A673 (cell line): ENCODE data around the gene FNDC5. TPM values are rescaled to one million over a fixed set of nuclear protein-coding genes. Genes with fewer than 3 reads are reported as not detected.

Source experiments
- BruUV-seq: library from RNA; stranded (reverse); fragments of 400-500 nt; replicated peaks from 2 replicates; lab custom pipeline; 2021; lab: Mats Ljungman, UMichigan
- CTCF ChIA-PET: fragments of 300-600 bp; sonication (Branson Sonifier 250); formaldehyde crosslinking; loops from one replicate; lab custom pipeline; 2022; ENCODE audit warnings: antibody characterized with exemption; lab: Charles Lee
- POLR2A ChIA-PET: fragments of 300-600 bp; sonication (Branson Sonifier 250); formaldehyde crosslinking; loops from one replicate; lab custom pipeline; 2022; ENCODE audit warnings: antibody characterized with exemption; ENCODE audit not compliant: low non-redundant PET; lab: Charles Lee
- DNase-seq: peaks from one replicate; pipeline ENCODE4 v3.0.0-alpha.2; 2015; ENCODE audit warnings: low spot score
- H3K27ac ChIP-seq: fragments of 200-600 bp; sonication (generic); 2 replicates; pipeline ENCODE4 v1.5.1; 2016; ENCODE audit warnings: mixed run types, low read depth, mild to moderate bottlenecking, mixed read lengths, antibody characterized with exemption, low read length; ENCODE audit not compliant: poor library complexity, severe bottlenecking
- H3K27me3 ChIP-seq: fragments of 200-600 bp; sonication (generic); replicated peaks from 2 replicates; pipeline ENCODE4 v1.6.1; 2017; ENCODE audit warnings: mixed run types, low read depth, mild to moderate bottlenecking, mixed read lengths, antibody characterized with exemption, low read length; ENCODE audit not compliant: insufficient read depth, poor library complexity
- H3K36me3 ChIP-seq: fragments of 200-600 bp; sonication (generic); 2 replicates; pipeline ENCODE4 v1.6.1; 2016; ENCODE audit warnings: mixed run types, mild to moderate bottlenecking, mixed read lengths, antibody characterized with exemption, low read length; ENCODE audit not compliant: insufficient read depth, poor library complexity, severe bottlenecking
- H3K4me1 ChIP-seq: fragments of 200-600 bp; sonication (generic); 2 replicates; pipeline ENCODE4 v1.6.1; 2017; ENCODE audit warnings: mixed run types, mild to moderate bottlenecking, mixed read lengths, antibody characterized with exemption, low read length; ENCODE audit not compliant: insufficient read depth, poor library complexity, severe bottlenecking
- H3K4me3 ChIP-seq: fragments of 200-600 bp; sonication (generic); 2 replicates; pipeline ENCODE4 v1.5.1; 2016; ENCODE audit warnings: low read depth, mixed run types, mild to moderate bottlenecking, mixed read lengths, low read length; ENCODE audit not compliant: poor library complexity, severe bottlenecking
- H3K9me3 ChIP-seq: fragments of 200-600 bp; sonication (generic); 2 replicates; pipeline ENCODE4 v1.6.1; 2016; ENCODE audit warnings: mixed run types, low read depth, mild to moderate bottlenecking, mixed read lengths, antibody characterized with exemption, low read length; ENCODE audit not compliant: poor library complexity, severe bottlenecking
- EZH2 ChIP-seq: fragments of 200-600 bp; sonication (generic); IDR thresholded peaks from 2 replicates; pipeline ENCODE4 v1.6.1; 2017; ENCODE audit warnings: borderline replicate concordance, low read depth, mild to moderate bottlenecking, mixed read lengths, antibody characterized with exemption, low read length; ENCODE audit not compliant: poor library complexity, severe bottlenecking
- intact Hi-C: fragments of 100-400 bp; cut with micrococcal nuclease; formaldehyde crosslinking; loops from one replicate; pipeline ENCODE4 v1.10.0; 2022; ENCODE audit not compliant: unreplicated experiment
- total RNA-seq: library from RNA; stranded (reverse); gene quantifications from 2 replicates; pipeline ENCODE4 v1.2.3, GENCODE V29; 2021
- TF ChIP-seq, protein P1 (sequence below): fragments of 300-800, 200-600 bp; sonication (generic); conservative IDR thresholded peaks from 2 replicates; pipeline ENCODE4 v1.5.1; 2017; ENCODE audit warnings: low read depth, mild to moderate bottlenecking, antibody characterized with exemption, low read length, moderate library complexity, mixed read lengths

FNDC5 gene
- total RNA-seq, 1 experiment from 2014 or later, result 1.3 TPM

DNA sequence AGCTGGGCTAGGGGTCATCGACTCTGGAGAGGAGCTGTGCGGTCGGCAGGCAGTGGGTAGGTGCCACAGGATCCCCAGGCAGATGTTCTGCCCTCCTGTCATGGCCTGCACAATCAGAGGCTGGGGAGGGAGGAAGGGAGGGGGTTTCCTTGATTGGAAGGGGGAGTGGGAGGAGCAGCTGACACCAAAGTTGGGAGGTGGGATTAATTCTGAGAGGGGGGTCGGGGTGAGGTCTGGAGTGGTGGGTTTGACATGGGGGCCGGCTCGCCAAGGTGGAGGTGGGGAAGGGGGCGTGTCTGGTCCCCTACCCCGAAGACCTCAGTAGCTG lies 14.9 kb upstream of the FNDC5 start:
- Histone ChIP-seq H3K4me1 (peaks cover 4% of the 10 kb centered on the region), H3K27me3 (peaks cover 11% of the 10 kb centered on the region), H3K27ac (no peak overlapping the region), H3K36me3 (no peaks in the 10 kb centered on the region), H3K9me3 (no peaks in the 10 kb centered on the region), H3K4me3 (no peak overlapping the region)
- no TSS peak for BruUV-seq
- DNase-seq, result no peak
- TF ChIP-seq EZH2, result no peak
- TF ChIP-seq, protein P1, sequence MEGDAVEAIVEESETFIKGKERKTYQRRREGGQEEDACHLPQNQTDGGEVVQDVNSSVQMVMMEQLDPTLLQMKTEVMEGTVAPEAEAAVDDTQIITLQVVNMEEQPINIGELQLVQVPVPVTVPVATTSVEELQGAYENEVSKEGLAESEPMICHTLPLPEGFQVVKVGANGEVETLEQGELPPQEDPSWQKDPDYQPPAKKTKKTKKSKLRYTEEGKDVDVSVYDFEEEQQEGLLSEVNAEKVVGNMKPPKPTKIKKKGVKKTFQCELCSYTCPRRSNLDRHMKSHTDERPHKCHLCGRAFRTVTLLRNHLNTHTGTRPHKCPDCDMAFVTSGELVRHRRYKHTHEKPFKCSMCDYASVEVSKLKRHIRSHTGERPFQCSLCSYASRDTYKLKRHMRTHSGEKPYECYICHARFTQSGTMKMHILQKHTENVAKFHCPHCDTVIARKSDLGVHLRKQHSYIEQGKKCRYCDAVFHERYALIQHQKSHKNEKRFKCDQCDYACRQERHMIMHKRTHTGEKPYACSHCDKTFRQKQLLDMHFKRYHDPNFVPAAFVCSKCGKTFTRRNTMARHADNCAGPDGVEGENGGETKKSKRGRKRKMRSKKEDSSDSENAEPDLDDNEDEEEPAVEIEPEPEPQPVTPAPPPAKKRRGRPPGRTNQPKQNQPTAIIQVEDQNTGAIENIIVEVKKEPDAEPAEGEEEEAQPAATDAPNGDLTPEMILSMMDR, result no peak
- intact Hi-C loops, result no loop called here
- ChIA-PET POLR2A (no interaction called here), CTCF (no interaction called here)

DNA sequence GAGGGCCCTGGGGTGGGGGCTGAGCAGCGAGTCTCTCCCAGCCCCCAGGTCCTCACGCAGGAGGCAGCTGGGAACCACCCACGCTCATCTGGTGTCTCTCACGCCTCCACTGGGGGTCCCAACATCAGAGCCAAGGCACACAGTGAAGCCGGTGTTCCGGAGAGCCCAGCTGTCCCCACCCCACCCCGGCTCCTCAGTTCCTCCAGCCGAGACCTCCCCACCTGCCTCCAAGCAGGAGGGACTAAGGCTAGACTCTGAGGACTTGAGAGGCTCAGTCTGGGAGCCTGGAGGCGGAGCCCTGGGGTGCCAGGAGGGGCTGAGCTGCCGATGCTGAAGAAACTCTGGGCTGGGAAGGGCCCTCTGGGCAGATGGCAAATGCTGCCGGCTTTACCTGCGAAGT lies 14.0 kb upstream of the FNDC5 start:
- no peak for TF ChIP-seq EZH2
- TF ChIP-seq, protein P1, result no peak
- H3K27me3 ChIP-seq, result peaks cover 11% of the 10 kb centered on the region
- no peak for DNase-seq
- no peaks in the 10 kb centered on the region for H3K9me3 ChIP-seq
- H3K4me3 ChIP-seq, result no peak overlapping the region
- BruUV-seq, result no TSS peak
- ChIA-PET POLR2A (no interaction called here), CTCF (no interaction called here)
- H3K27ac ChIP-seq, result no peak overlapping the region
- peaks cover 4% of the 10 kb centered on the region for H3K4me1 ChIP-seq
- intact Hi-C loops, result no loop called here
- H3K36me3 ChIP-seq, result no peaks in the 10 kb centered on the region

DNA sequence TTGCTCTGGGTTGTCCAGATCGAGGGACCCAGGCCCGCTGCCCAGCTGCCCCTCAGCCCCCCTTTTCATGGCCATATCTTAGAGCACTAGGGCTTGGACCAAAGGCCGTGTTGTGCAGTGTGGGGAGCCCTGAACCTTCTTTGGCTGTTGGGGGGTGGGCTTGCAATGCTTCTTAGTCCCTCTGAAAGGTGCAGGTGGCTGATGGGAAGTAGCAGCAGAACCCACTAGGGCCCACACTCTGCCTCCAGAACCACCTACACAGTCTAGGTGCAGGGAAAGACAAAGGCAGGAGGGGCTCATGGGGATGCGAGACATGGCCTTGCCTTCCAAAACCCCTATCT lies 13.3 kb upstream of the FNDC5 start:
- Histone ChIP-seq H3K9me3 (no peaks in the 10 kb centered on the region), H3K4me1 (peaks cover 4% of the 10 kb centered on the region), H3K27me3 (peaks cover 11% of the 10 kb centered on the region), H3K36me3 (no peaks in the 10 kb centered on the region), H3K27ac (no peak overlapping the region), H3K4me3 (no peak overlapping the region)
- CTCF ChIA-PET, result no interaction called here
- TF ChIP-seq, protein P1, result no peak
- no peak for TF ChIP-seq EZH2
- no peak for DNase-seq
- POLR2A ChIA-PET, result no interaction called here
- intact Hi-C loops, result no loop called here
- BruUV-seq, result no TSS peak
